GM12878 (cell line): ENCODE measurements around the gene GP2. TPM values are rescaled to one million over a fixed set of nuclear protein-coding genes. Genes with fewer than 3 reads are reported as not detected.
A peak's percentile ranks its signal among the peaks of the same experiment; 100 is the strongest.

Source experiments
- ATAC-seq: fragments of 200-7000 bp; cut with Tn5 transposase; 3 replicates; pipeline ENCODE4 v1.9.1; 2020; ENCODE audit warnings: mild to moderate bottlenecking, moderate library complexity
- BruUV-seq: library from RNA; stranded (reverse); fragments of 400-500 nt; replicated peaks from 2 replicates; lab custom pipeline; 2021; lab: Mats Ljungman, UMichigan
- CTCF ChIA-PET: fragments of 300-600 bp; sonication (Branson Sonifier 250); formaldehyde crosslinking; extraction: SDS; loops from one replicate; lab custom pipeline; 2021; ENCODE audit warnings: inconsistent platforms; lab: Yijun Ruan, JAX
- POLR2A ChIA-PET: fragments of 350-600 bp; formaldehyde crosslinking; extraction: SDS; loops from one replicate; lab custom pipeline; 2021; ENCODE audit warnings: inconsistent platforms; lab: Charles Lee
- RAD21 ChIA-PET: fragments of 300-600 bp; sonication (Branson Sonifier 250); formaldehyde crosslinking; loops from one replicate; lab custom pipeline; 2023; ENCODE audit warnings: antibody characterized with exemption; ENCODE audit not compliant: unreplicated experiment; lab: Charles Lee
- SMC1A ChIA-PET: fragments of 300-600 bp; sonication (Branson Sonifier 250); formaldehyde crosslinking; loops from one replicate; lab custom pipeline; 2023; ENCODE audit not compliant: unreplicated experiment, uncharacterized antibody; lab: Charles Lee
- DNase-seq: peaks from one replicate; pipeline ENCODE4 v3.0.0-alpha.2; 2011; ENCODE audit warnings: low read depth, low spot score
- FAIRE-seq: peaks from 3 replicates; lab custom pipeline; 2011; peaks lifted over from hg19 to GRCh38; lab: Jason Lieb, UNC
- H2AFZ ChIP-seq: 2 replicates; pipeline ENCODE4 v1.6.0; 2011; ENCODE audit warnings: low read depth, low read length, control low read depth; ENCODE audit not compliant: control insufficient read depth
- H3K27ac ChIP-seq: 2 replicates; pipeline ENCODE4 v1.5.1; 2011; ENCODE audit warnings: control low read depth; ENCODE audit not compliant: control insufficient read depth, insufficient read depth
- H3K27me3 ChIP-seq, 2 experiments: replicated peaks in 1 of 2; 2 replicates each; pipeline versions ENCODE4 v1.6.0 to v1.6.1; 2011; ENCODE audit warnings: low read length in 1 of 2; ENCODE audit not compliant: control insufficient read depth in 2 of 2, insufficient read depth in 2 of 2
- H3K36me3 ChIP-seq, 2 experiments: 2 replicates each; pipeline ENCODE4 v1.5.1; 2011; ENCODE audit warnings: low read length in 1 of 2; ENCODE audit not compliant: control insufficient read depth in 2 of 2, insufficient read depth in 2 of 2
- H3K4me1 ChIP-seq: 2 replicates; pipeline ENCODE4 v1.6.1; 2011; ENCODE audit warnings: mild to moderate bottlenecking, low read length, moderate library complexity, mixed read lengths; ENCODE audit not compliant: control insufficient read depth, insufficient read depth
- H3K4me2 ChIP-seq: 2 replicates; pipeline ENCODE4 v1.6.0; 2011; ENCODE audit warnings: control low read depth; ENCODE audit not compliant: control insufficient read depth, insufficient read depth
- H3K4me3 ChIP-seq: fragments of 200-600 bp; sonication (generic); 2 replicates; pipeline ENCODE4 v1.5.1; 2016
- H3K79me2 ChIP-seq: 2 replicates; pipeline ENCODE4 v1.6.0; 2011; ENCODE audit warnings: low read length; ENCODE audit not compliant: control insufficient read depth, insufficient read depth
- H3K9ac ChIP-seq: 2 replicates; pipeline ENCODE4 v1.8.0; 2011; ENCODE audit warnings: low read length, control low read depth, mixed read lengths; ENCODE audit not compliant: control insufficient read depth, insufficient read depth
- H3K9me3 ChIP-seq: replicated peaks from 3 replicates; pipeline ENCODE4 v1.5.1; 2011; ENCODE audit warnings: mild to moderate bottlenecking, low read length; ENCODE audit not compliant: control insufficient read depth, insufficient read depth
- H4K20me1 ChIP-seq: 2 replicates; pipeline ENCODE4 v1.6.0; 2011; ENCODE audit not compliant: control insufficient read depth, insufficient read depth
- ELK1 ChIP-seq: IDR thresholded peaks from 2 replicates; pipeline ENCODE4 v1.6.1; 2012; ENCODE audit warnings: low read depth, low read length, improper control_type of control experiment
- HDGF ChIP-seq: fragments of 450-650 bp; IDR thresholded peaks from 2 replicates; pipeline ENCODE4 v1.6.1; 2016; ENCODE audit warnings: antibody characterized with exemption
- IRF5 ChIP-seq: fragments of 450-650 bp; IDR thresholded peaks from 2 replicates; pipeline ENCODE4 v1.6.1; 2017; ENCODE audit warnings: borderline replicate concordance
- POLR2AphosphoS2 ChIP-seq: IDR thresholded peaks from 2 replicates; pipeline ENCODE4 v1.6.1; 2011; ENCODE audit warnings: low read depth, mild to moderate bottlenecking, low read length, improper control_type of control experiment, moderate library complexity
- PRDM15 ChIP-seq: fragments of 450-650 bp; formaldehyde crosslinking; IDR thresholded peaks from 2 replicates; pipeline ENCODE4 v1.4.0; 2020; ENCODE audit warnings: mild to moderate bottlenecking, moderate library complexity
- STAT1 ChIP-seq: fragments of 450-650 bp; conservative IDR thresholded peaks from 2 replicates; pipeline ENCODE4 v1.6.1; 2014; ENCODE audit warnings: antibody characterized with exemption, mild to moderate bottlenecking
- SUZ12 ChIP-seq: fragments of 200-600 bp; sonication (generic); IDR thresholded peaks from one replicate; pipeline ENCODE4 v1.6.1; 2018; ENCODE audit warnings: antibody characterized with exemption, mild to moderate bottlenecking; ENCODE audit not compliant: unreplicated experiment
- YY1 ChIP-seq: IDR thresholded peaks from 2 replicates; pipeline ENCODE4 v1.6.1; 2011; ENCODE audit warnings: low read depth, mild to moderate bottlenecking, low read length
- WGBS: methylation state at CpG from one replicate; pipeline ENCODE4 v1.1.6; 2016; ENCODE audit warnings: low lambda C conversion rate; ENCODE audit not compliant: insufficient replicate concordance, insufficient coverage; ENCODE audit errors: missing lambda C conversion rate; 5-methylcytosine and 5-hydroxymethylcytosine counted together
- in situ Hi-C: fragments of 300-500 bp; cut with MboI; formaldehyde crosslinking; loops from 9 replicates; pipeline ENCODE4 v1.14.3; 2018; ENCODE audit warnings: mixed read lengths
- intact Hi-C: fragments of 100-400 bp; cut with micrococcal nuclease; formaldehyde crosslinking; loops from one replicate; pipeline ENCODE4 v1.14.2; 2022; ENCODE audit not compliant: unreplicated experiment
- polyA plus RNA-seq, 11 experiments: library from polyadenylated mRNA; depleted of rRNA in 4 of 11; unstranded in 6 of 11; stranded (reverse) in 5 of 11; fragments of >200 nt; fragmentation: Nextera tagmentation in 4 of 11; fragmentation: Illumina TruSeq in 1 of 11; extraction: Ambion mirVana in 4 of 11; extraction: Trizol in 1 of 11; gene quantifications; 1 replicate in 1 of 11; 2 replicates in 10 of 11; pipeline versions ENCODE4 v1.2.1 to v1.2.3, GENCODE V29; 2011 to 2016; ENCODE audit warnings: inconsistent platforms in 2 of 11, missing spikeins in 2 of 11, low read depth in 1 of 11
- total RNA-seq, 4 experiments: library from RNA; depleted of rRNA in 3 of 4; stranded (reverse); fragments of >200 nt in 3 of 4; fragmentation: Illumina TruSeq in 1 of 4; extraction: Trizol in 1 of 4; gene quantifications; 2 replicates each; pipeline versions ENCODE4 v1.2.1 to v1.2.3, GENCODE V29; 2013 to 2021

Gene GP2
- total and polyA plus RNA-seq, 10 of the 15 experiments (the other 5 are each of a cell fraction or from before 2014, with no cell fraction given) = 6.9 TPM; not detected in 9

GRCh38 chr16:20262248-20262647 is 65.1 kb downstream of the GP2 start (continued):
- TF ChIP-seq YY1 = no peak

GRCh38 chr16:20260215-20261009 is 66.9 kb downstream of the GP2 start:
- intact Hi-C loops = no loop called here
- in situ Hi-C loops = no loop called here
- H3K36me3 ChIP-seq = no peaks in the 10 kb centered on the region
- no peak overlapping the region for H3K4me2 ChIP-seq
- ChIA-PET RAD21 (no interaction called here), CTCF (no interaction called here), SMC1A (no interaction called here), POLR2A (no interaction called here)
- WGBS = 56% methylated on average over 11 of the region's 11 CpGs
- H3K9ac ChIP-seq = no peak overlapping the region
- DNase-seq = no peak
- peak; percentile 88 for ATAC-seq
- H3K4me1 ChIP-seq = no peaks in the 10 kb centered on the region
- FAIRE-seq = no peak
- BruUV-seq = no TSS peak
- H3K9me3 ChIP-seq = no peaks in the 10 kb centered on the region; the same call in 2 of the 3 replicates
- no peaks in the 10 kb centered on the region for H3K27me3 ChIP-seq
- no peak overlapping the region for H2AFZ ChIP-seq
- no peak for TF ChIP-seq ELK1
- no peak for TF ChIP-seq PRDM15 (CRISPR knock-in tag)
- TF ChIP-seq POLR2AphosphoS2 = no peak
- TF ChIP-seq SUZ12 = no peak
- no peak for TF ChIP-seq STAT1
- no peak for TF ChIP-seq IRF5
- no peak for TF ChIP-seq HDGF
- no peak overlapping the region for H3K27ac ChIP-seq
- H3K4me3 ChIP-seq = no peak overlapping the region
- H3K79me2 ChIP-seq = no peaks in the 10 kb centered on the region
- H4K20me1 ChIP-seq = no peaks in the 10 kb centered on the region
